ENCODE data around the gene FUT2.

The FUT2 gene

DNA sequence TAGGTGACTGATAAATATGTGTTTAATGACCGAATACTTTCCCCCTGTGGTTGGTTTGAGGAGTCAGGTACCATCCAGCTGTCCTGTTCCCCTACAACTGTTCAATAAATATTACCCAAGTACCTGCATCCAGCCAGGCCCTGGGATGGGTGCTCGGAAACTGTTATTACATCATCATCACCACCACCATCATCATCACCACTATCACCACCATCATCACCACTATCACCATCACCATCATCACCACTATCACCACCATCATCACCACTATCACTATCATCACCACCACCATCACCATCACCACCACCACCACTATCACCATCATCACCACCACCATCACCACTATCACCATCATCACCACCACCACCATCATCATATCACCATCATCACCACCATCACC lies 27.0 kb upstream of the FUT2 start:
- no peak overlapping the region for H3K4me3 Mint-ChIP-seq
- peaks cover 4% of the 10 kb centered on the region for H3K27me3 Mint-ChIP-seq (ENCODE audit: low read depth, poor library complexity)
- H3K4me1 Mint-ChIP-seq: peaks cover 40% of the 10 kb centered on the region
- peaks cover 7% of the 10 kb centered on the region for H3K9me3 Mint-ChIP-seq
- H3K36me3 Mint-ChIP-seq (ENCODE audit: low read depth): peaks cover 4% of the 10 kb centered on the region
- no peak for DNase-seq
- TF ChIP-seq, protein P1, sequence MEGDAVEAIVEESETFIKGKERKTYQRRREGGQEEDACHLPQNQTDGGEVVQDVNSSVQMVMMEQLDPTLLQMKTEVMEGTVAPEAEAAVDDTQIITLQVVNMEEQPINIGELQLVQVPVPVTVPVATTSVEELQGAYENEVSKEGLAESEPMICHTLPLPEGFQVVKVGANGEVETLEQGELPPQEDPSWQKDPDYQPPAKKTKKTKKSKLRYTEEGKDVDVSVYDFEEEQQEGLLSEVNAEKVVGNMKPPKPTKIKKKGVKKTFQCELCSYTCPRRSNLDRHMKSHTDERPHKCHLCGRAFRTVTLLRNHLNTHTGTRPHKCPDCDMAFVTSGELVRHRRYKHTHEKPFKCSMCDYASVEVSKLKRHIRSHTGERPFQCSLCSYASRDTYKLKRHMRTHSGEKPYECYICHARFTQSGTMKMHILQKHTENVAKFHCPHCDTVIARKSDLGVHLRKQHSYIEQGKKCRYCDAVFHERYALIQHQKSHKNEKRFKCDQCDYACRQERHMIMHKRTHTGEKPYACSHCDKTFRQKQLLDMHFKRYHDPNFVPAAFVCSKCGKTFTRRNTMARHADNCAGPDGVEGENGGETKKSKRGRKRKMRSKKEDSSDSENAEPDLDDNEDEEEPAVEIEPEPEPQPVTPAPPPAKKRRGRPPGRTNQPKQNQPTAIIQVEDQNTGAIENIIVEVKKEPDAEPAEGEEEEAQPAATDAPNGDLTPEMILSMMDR (IDR thresholded peaks at IDR 0.05): no peak
- H3K27ac Mint-ChIP-seq: no peak overlapping the region

DNA sequence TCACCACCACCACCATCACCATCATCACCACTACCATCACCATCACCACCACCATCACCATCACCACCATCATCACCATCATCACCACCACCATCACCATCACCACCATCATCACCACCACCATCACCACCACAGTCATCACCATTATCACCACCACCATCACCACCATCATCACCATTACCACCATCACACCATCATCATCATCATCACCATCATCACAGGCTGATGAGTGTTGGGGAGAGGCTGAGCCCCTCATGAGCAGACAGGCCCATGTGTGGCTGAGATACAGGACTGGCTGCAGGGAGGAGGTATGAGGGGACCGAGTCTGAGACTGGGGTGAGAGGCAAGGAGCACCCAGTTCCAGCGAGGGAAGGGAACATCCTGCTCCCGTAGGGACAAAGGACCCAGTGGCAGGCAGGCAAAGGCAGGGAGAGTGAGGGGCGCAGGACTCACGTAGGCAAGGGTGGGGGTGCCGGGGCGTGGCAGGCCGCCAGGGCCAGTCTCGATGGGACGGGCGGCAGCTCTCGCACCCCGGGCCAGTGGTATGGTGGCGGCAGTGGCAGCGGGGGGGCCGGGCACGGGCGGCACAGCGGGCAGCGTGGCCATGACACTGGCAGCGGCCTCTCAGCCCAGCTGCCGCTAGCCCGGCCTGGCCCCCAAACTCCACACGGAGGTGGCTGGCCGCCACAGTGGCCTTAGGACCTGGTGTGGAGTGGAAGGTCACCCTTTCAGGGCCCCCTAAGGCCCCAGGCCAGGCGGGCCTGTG lies 25.7 kb upstream of the FUT2 start:
- TF ChIP-seq, protein P1 (IDR thresholded peaks at IDR 0.05): no peak
- peaks cover 7% of the 10 kb centered on the region for H3K9me3 Mint-ChIP-seq
- peaks cover 11% of the 10 kb centered on the region for H3K27me3 Mint-ChIP-seq (ENCODE audit: low read depth, poor library complexity)
- peaks cover 4% of the 10 kb centered on the region for H3K36me3 Mint-ChIP-seq (ENCODE audit: low read depth)
- H3K27ac Mint-ChIP-seq: no peak overlapping the region
- DNase-seq: no peak
- H3K4me3 Mint-ChIP-seq: no peak overlapping the region
- peaks cover 50% of the 10 kb centered on the region for H3K4me1 Mint-ChIP-seq

DNA sequence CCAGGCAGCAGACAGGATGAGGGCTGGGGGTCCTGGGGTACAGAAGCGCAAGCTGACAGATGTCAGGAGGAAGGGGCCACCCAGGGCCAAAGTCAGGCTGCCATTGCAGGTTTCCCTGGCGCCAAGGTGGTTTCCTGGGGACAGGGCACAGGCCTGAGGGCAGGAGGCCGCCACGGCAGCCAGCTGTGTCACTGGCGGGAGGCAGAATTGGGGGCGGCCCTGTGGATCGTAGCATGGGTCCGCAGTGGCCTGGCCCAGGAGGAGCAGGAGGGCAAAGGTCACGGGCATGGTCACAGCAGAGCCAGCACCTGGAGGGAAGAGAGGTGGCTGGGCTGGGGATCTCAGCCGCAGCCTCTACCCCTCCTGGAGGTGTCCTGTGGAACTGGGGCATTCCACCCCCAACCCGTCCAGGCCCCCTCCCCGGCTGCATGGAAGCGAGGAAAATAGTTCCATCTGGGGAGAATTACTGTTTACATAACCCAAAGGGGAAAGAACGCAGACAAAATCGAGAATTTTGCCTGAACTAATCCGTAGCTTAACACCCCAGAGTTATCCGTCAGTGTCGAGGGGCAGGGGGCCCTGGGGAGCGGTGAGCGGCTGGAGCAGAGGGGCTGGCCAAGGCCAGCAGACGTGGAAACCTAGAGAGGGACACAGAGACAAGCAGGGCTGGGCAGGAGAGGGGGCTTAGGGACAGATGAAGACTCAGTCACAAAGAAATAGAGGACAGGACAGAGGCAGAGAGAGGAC lies 24.9 kb upstream of the FUT2 start:
- peak; percentile 36 for DNase-seq
- peaks cover 55% of the 10 kb centered on the region for H3K4me1 Mint-ChIP-seq
- TF ChIP-seq, protein P1 (IDR thresholded peaks at IDR 0.05): no peak
- H3K9me3 Mint-ChIP-seq: peaks cover 7% of the 10 kb centered on the region
- H3K4me3 Mint-ChIP-seq: peak overlapping the region; percentile 39
- H3K36me3 Mint-ChIP-seq (ENCODE audit: low read depth): peaks cover 4% of the 10 kb centered on the region
- peak overlapping the region; percentile 80 for H3K27ac Mint-ChIP-seq
- peaks cover 14% of the 10 kb centered on the region for H3K27me3 Mint-ChIP-seq (ENCODE audit: low read depth, poor library complexity)

DNA sequence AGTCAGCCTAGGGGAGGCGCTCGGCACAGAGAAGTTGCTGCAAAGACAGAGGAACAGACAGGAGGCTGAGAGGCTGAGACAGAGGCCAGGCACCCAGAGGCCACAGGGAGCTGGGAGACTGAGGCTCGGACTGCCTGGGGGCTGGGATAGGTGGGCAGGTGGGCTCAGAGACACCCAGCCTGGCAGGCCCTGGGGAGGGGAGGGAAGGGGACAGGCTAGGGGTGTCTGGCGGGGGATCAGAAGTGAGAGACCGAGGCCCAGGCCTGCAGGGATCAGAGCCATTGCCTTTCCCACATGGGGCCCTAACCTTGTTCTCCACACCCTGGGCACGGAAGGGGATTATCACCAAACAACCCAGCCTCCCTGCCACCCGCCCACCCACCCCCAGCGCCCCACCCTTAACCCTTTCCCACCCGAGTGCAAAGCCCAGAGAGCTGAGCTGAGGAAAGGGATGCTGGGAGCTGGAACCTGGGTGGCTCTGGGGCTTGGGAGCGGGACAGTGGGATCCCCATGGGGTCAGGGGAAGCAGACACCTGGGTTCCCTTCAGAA lies 24.2 kb upstream of the FUT2 start:
- peaks cover 14% of the 10 kb centered on the region for H3K27me3 Mint-ChIP-seq (ENCODE audit: low read depth, poor library complexity)
- peaks cover 52% of the 10 kb centered on the region for H3K4me1 Mint-ChIP-seq
- H3K36me3 Mint-ChIP-seq (ENCODE audit: low read depth): peaks cover 4% of the 10 kb centered on the region

GRCh38 chr19:48672994-48673393 lies 22.8 kb upstream of the FUT2 start, which contains the start of gene NTN5:
TSS of gene NTN5 (minus strand) at chr19:48673017. CDS start at chr19:48670986, 2,031 bp downstream.
- no peak for DNase-seq
- Mint-ChIP-seq H3K27me3 (ENCODE audit: low read depth, poor library complexity) (peaks cover 21% of the 10 kb centered on the region), H3K36me3 (ENCODE audit: low read depth) (peaks cover 4% of the 10 kb centered on the region), H3K27ac (no peak within 1 kb of the TSS), H3K9me3 (peaks cover 7% of the 10 kb centered on the region), H3K4me3 (no peak within 1 kb of the TSS), H3K4me1 (peaks cover 45% of the 10 kb centered on the region)
- TF ChIP-seq, protein P1 (IDR thresholded peaks at IDR 0.05): no peak

More for the DNA sequence above, 24.2 kb upstream of the FUT2 start:
- H3K27ac Mint-ChIP-seq: peak overlapping the region; percentile 80
- TF ChIP-seq, protein P1 (IDR thresholded peaks at IDR 0.05): no peak
- H3K4me3 Mint-ChIP-seq: peak overlapping the region; percentile 39
- H3K9me3 Mint-ChIP-seq: peaks cover 7% of the 10 kb centered on the region
- DNase-seq: no peak
